AG09309 (cell line): ENCODE results near the gene GALNT4.
A peak's percentile ranks its signal among the peaks of the same experiment; 100 is the strongest.

Experiments
- DNase-seq: peaks from one replicate; pipeline ENCODE4 v3.0.0-alpha.2; 2010; ENCODE audit warnings: low read depth
- H3K4me3 ChIP-seq: 2 replicates; pipeline ENCODE4 v1.5.1; 2011; ENCODE audit warnings: mild to moderate bottlenecking, low read depth, low read length, moderate library complexity; ENCODE audit not compliant: control insufficient read depth
- TF ChIP-seq, protein P1 (sequence below): IDR thresholded peaks from 2 replicates; pipeline ENCODE4 v1.5.1; 2011; ENCODE audit warnings: mild to moderate bottlenecking, low read depth, low read length, inconsistent platforms; ENCODE audit not compliant: insufficient read depth, control insufficient read depth; ENCODE audit errors: missing control alignments

The GALNT4 gene

DNA sequence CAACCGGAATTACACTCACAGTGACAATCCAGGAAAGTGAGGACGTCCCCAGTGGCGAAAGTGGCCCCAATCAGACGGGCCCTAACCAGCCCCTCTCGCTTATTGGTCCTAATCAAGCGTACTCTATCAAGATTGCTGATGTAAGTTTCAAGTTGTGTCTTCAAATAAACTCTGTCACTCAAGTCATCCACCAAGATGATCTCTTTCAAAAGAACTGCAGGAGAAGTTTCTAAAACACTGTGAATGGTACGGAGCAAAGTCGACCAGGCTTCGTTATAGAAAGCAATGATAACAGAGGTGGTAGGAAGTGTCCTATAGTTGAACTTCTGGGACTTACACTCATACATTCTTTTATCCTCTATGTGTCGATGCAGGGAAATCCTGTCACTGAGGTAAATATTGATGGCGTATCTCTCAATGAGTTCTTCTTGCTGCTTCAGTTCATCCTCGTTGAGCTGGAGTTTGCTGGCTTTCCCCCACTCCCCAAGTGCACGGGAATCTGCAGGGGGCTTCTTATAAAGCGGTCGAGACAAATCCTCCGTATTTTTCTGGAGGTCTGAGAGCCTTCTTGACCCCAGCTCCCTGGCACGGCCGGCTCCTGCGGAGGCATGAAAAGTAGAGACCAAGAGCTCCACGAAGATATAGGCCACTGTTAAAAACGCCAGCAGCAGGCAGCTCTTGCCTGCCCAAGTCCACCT, 604 bp downstream of the GALNT4 start:
- TF ChIP-seq, protein P1, sequence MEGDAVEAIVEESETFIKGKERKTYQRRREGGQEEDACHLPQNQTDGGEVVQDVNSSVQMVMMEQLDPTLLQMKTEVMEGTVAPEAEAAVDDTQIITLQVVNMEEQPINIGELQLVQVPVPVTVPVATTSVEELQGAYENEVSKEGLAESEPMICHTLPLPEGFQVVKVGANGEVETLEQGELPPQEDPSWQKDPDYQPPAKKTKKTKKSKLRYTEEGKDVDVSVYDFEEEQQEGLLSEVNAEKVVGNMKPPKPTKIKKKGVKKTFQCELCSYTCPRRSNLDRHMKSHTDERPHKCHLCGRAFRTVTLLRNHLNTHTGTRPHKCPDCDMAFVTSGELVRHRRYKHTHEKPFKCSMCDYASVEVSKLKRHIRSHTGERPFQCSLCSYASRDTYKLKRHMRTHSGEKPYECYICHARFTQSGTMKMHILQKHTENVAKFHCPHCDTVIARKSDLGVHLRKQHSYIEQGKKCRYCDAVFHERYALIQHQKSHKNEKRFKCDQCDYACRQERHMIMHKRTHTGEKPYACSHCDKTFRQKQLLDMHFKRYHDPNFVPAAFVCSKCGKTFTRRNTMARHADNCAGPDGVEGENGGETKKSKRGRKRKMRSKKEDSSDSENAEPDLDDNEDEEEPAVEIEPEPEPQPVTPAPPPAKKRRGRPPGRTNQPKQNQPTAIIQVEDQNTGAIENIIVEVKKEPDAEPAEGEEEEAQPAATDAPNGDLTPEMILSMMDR, result no peak
- H3K4me3 ChIP-seq, result peak overlapping the region; percentile 65
- no peak for DNase-seq

DNA sequence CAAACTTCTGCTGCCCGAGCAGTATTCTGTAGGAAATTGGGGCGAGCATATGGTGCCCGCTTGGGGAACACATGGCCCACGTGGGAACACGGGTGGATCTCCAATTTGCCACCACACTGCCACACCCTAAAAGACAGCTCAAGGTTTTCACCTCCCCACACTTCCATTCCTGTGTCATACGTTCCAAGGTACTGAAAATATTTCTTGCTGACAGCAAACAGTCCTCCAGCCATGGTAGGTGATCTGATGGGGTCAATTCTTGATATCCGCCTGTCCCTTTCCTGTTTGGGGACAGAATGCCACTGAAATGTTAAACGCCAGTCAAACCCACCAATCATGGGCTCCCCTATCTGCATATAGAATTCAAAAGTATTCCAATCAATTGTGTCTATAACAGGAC, 1.2 kb downstream of the GALNT4 start:
- TF ChIP-seq, protein P1, result no peak
- peak overlapping the region; percentile 65 for H3K4me3 ChIP-seq
- no peak for DNase-seq

DNA sequence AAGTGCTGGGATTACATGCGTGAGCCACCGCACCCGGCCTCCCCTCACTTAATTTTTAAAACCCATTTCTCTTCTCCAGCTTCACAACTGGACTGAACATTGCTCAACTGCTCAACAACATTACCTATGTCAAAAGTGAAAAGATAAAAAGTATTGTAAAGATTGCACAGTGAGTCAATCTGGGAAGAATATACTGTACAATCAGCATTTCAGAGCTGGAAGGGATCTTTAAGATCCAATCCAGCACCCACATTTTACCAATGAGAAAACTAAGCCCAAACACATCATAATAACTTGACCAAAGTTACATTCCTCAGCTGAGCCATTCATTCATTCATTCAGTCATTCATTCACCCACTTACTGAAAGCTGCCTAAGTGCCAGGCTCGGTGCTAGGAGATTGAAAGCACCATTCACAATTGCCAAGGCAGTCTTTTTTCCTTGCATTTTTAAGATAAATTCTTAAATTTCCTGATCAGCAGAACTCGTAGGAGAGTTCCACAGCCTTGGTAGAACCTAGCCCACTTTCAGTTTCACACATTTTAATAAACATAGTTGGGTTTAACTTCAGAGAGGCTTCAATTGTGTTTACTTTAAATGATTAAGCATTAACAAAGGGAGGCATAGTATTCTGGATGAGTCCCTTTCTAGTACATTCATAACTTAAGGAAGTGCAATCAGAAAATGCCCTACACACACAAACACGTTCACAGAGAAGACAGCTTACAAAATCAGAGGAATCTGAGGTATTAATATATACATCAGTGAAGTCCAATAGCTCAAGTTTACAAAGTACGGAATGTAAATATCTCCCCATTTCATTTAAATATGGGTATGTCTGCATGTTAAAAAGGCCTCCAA, 3.0 kb downstream of the GALNT4 start:
- no peak for DNase-seq
- H3K4me3 ChIP-seq, result no peak overlapping the region
- TF ChIP-seq, protein P1, result no peak

DNA sequence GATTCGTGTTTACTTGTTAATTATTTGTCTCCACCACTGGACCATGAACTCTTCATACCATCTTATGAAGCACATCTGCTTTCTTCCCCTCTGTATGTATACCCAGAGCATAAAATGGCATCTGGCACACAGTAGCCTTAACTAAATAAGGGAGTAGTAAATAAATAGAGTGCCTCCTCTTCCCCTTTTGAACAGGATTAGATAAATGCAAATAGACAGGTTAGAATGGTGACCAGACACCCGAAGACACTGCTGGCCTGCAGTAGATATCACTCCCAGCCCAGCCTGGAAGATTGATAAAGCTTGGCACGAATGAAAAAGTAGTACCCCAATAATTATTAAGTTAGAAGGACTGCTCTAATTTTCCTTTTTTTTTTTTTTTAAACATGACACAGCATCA, 6.9 kb downstream of the GALNT4 start:
- TF ChIP-seq, protein P1, result no peak
- H3K4me3 ChIP-seq, result no peak overlapping the region
- DNase-seq, result no peak

DNA sequence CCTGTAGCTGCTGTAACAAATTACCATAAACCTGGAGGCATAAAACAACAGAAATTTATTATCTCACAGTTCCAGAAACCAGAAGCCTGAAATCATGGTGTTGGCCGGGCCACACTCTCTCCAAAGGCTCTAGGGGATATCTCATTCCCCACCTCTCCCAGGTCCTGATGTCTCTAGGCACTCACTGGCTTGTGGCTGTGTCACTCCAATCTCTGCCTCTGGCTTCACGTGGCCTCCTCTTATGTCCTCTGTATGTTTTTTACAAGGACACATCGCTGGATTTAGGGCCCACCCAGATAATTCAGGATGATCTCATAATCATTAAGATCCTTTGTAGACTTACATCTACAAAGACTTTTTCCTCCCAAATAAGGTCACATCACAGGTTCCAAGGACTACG, 8.0 kb downstream of the GALNT4 start:
- H3K4me3 ChIP-seq, result no peak overlapping the region
- TF ChIP-seq, protein P1, result no peak
- DNase-seq, result no peak

DNA sequence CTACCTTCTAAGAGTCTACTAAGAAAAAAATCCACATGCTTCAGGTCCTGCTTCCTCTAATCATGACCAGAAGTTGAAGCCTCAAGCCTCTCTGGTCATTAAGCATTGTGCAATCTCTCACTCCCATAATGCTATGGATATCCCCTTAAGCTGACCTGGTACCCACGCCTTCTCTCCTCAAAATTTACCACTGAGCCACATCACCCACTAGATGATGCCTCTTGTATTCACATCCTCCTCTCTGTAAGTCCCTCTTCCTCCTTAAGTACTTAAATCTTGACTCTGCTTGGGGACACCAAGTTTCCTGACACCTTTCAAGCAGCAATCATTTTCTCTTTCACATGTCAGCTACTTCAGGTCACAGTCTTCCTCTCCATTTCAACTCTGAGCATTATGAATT, 9.8 kb downstream of the GALNT4 start:
- no peak for DNase-seq
- no peak overlapping the region for H3K4me3 ChIP-seq
- TF ChIP-seq, protein P1, result no peak
